Bronchial epithelial cell (primary cell): ENCODE measurements around the gene OTUD1. TPM values are rescaled to one million over a fixed set of nuclear protein-coding genes. Genes with fewer than 3 reads are reported as not detected.

ENCODE experiments used
- DNase-seq: peaks from one replicate; pipeline ENCODE4 v3.0.0-alpha.2; 2010; ENCODE audit warnings: low read depth
- FAIRE-seq: peaks from 2 replicates; lab custom pipeline; 2011; peaks lifted over from hg19 to GRCh38; lab: Jason Lieb, UNC
- H3K27me3 ChIP-seq: 2 replicates; pipeline ENCODE4 v1.5.1; 2011; ENCODE audit warnings: low read length; ENCODE audit not compliant: control insufficient read depth, insufficient read depth
- H3K36me3 ChIP-seq: 2 replicates; pipeline ENCODE4 v1.5.1; 2011; ENCODE audit warnings: low read length; ENCODE audit not compliant: control insufficient read depth, insufficient read depth
- H3K4me3 ChIP-seq: 2 replicates; pipeline ENCODE4 v1.5.1; 2011; ENCODE audit warnings: mild to moderate bottlenecking, low read depth, low read length, control low read depth
- total RNA-seq: library from RNA; depleted of rRNA; stranded (reverse); fragments of >200 nt; gene quantifications from 2 replicates; pipeline ENCODE4 v1.2.1, GENCODE V29; 2014
- TF ChIP-seq, protein P1 (sequence below): IDR thresholded peaks from 2 replicates; pipeline ENCODE4 v1.5.1; 2011; ENCODE audit warnings: mild to moderate bottlenecking, moderate library complexity, low read length, control low read depth, inconsistent platforms; ENCODE audit not compliant: insufficient read depth, severe bottlenecking

The OTUD1 gene
- total RNA-seq, 1 donor from 2014 or later: 16.8 TPM

- FAIRE-seq: peak; percentile 76
- DNase-seq: peak; percentile 89
Observed at GRCh38 chr10:23399701-23400144, 39.2 kb upstream of the OTUD1 start.

GRCh38 chr10:23402856-23403255 lies 36.0 kb upstream of the OTUD1 start:
- Histone ChIP-seq H3K36me3 (no peaks in the 10 kb centered on the region), H3K27me3 (no peaks in the 10 kb centered on the region), H3K4me3 (no peak overlapping the region)
- FAIRE-seq (no peak), DNase-seq (no peak)
- TF ChIP-seq, protein P1, sequence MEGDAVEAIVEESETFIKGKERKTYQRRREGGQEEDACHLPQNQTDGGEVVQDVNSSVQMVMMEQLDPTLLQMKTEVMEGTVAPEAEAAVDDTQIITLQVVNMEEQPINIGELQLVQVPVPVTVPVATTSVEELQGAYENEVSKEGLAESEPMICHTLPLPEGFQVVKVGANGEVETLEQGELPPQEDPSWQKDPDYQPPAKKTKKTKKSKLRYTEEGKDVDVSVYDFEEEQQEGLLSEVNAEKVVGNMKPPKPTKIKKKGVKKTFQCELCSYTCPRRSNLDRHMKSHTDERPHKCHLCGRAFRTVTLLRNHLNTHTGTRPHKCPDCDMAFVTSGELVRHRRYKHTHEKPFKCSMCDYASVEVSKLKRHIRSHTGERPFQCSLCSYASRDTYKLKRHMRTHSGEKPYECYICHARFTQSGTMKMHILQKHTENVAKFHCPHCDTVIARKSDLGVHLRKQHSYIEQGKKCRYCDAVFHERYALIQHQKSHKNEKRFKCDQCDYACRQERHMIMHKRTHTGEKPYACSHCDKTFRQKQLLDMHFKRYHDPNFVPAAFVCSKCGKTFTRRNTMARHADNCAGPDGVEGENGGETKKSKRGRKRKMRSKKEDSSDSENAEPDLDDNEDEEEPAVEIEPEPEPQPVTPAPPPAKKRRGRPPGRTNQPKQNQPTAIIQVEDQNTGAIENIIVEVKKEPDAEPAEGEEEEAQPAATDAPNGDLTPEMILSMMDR: no peak

More at GRCh38 chr10:23399701-23400144, 39.2 kb upstream of the OTUD1 start:
- Histone ChIP-seq H3K36me3 (no peaks in the 10 kb centered on the region), H3K27me3 (no peaks in the 10 kb centered on the region), H3K4me3 (no peak overlapping the region)
- TF ChIP-seq, protein P1: no peak

DNA sequence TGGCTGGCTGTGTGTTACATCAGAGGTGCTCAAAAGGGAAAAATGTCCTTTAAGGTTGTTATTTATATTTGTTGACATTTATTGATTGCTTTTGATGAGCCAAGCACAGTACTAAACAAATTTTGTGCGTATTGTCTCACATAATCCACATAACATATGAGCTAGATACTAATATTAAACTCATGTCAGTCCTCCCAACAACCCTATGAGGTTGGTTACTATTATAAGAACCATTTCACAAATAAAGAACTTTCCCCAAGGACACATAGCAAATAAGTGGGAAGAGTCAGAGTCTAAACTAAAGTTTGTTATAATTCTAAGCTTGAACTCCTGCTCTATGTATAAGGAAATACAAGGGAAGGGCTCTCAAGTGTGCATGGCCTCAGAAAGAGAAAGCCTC lies 35.6 kb upstream of the OTUD1 start:
- H3K36me3 ChIP-seq: no peaks in the 10 kb centered on the region
- no peak for DNase-seq
- TF ChIP-seq, protein P1: no peak
- FAIRE-seq: no peak
- H3K27me3 ChIP-seq: no peaks in the 10 kb centered on the region
- H3K4me3 ChIP-seq: no peak overlapping the region

- Histone ChIP-seq H3K27me3 (no peaks in the 10 kb centered on the region), H3K36me3 (no peaks in the 10 kb centered on the region), H3K4me3 (no peak overlapping the region)
- DNase-seq: no peak
- TF ChIP-seq, protein P1: no peak
- FAIRE-seq: no peak
Observed at GRCh38 chr10:23403719-23404118, 35.2 kb upstream of the OTUD1 start.

GRCh38 chr10:23404461-23404980 lies 34.4 kb upstream of the OTUD1 start:
- no peaks in the 10 kb centered on the region for H3K27me3 ChIP-seq
- H3K4me3 ChIP-seq: no peak overlapping the region
- TF ChIP-seq, protein P1: no peak
- FAIRE-seq (no peak), DNase-seq (no peak)
- H3K36me3 ChIP-seq: no peaks in the 10 kb centered on the region

DNA sequence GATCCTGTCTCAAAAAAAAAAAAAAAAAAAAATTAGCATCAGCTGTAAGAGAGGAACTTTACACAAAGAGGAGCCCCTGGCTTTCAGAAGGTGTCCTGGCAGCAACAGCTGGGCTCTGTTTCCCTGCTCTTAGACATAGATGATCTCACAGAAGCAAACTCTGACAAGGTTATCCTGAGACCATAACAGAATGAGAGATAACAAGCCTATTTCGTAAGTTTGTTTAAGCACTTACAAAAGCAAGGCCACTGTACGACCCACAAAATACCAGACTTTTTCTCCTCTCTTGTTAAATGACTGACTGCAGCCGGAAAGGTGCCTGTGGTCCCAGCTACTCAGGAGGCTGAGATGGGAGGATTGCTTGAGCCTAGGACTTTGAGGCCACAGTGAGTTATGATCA lies 33.3 kb upstream of the OTUD1 start:
- no peak for DNase-seq
- FAIRE-seq: no peak
- TF ChIP-seq, protein P1: no peak
- Histone ChIP-seq H3K4me3 (no peak overlapping the region), H3K27me3 (no peaks in the 10 kb centered on the region), H3K36me3 (no peaks in the 10 kb centered on the region)
